Lower leg skin (tissue), 3 donors: ENCODE data around the gene ANXA4.

ENCODE experiments used
- CTCF ChIP-seq, 3 donors: fragments of 450-650 bp; IDR thresholded peaks; one replicate each; pipeline ENCODE4 v1.5.1; 2016; ENCODE audit warnings: antibody characterized with exemption in 3 of 3, mild to moderate bottlenecking in 3 of 3, moderate library complexity in 2 of 3
- POLR2A ChIP-seq, 2 donors: fragments of 450-650 bp; IDR thresholded peaks; one replicate each; pipeline ENCODE4 v1.6.1; 2016 to 2017; ENCODE audit warnings: antibody characterized with exemption in 2 of 2, mild to moderate bottlenecking in 1 of 2, moderate library complexity in 1 of 2

DNA sequence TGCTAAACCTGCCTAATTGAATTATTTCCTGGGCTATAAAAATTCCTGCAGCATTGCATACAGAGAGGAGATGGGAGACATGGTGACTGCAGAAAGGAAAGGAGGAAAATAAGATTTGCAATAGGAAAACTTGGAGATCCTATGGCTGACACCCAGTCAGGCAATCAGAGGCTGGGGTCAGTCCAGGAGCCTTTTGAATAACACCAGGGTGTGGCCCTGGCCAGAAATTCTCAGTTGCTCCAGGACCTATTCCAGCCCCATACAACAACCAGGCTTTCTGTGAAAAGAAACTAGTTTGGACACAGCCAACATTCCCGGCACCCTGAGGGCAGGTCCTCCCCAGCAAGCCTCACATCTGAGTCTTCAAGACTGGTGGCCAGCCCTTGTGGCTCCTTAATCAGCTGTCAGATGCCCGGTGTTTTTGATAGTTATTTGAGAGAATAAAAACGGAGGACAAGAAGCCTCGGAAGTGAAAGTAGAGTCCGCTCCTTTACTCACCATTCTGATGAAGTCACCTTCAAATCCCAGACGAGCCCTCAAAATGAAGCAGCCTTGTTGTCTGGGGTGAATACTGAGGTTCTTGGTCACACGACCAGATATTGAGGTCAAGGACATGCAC lies 56.5 kb downstream of the ANXA4 start:
- no peak for TF ChIP-seq CTCF (IDR thresholded peaks at IDR 0.05)
- TF ChIP-seq POLR2A (IDR thresholded peaks at IDR 0.05) = no peak
